ENCODE measurements around the gene ATG2A. TPM values are rescaled to one million over a fixed set of nuclear protein-coding genes. Genes with fewer than 3 reads are reported as not detected.

Gene ATG2A
- total and polyA plus RNA-seq, 4 experiments from 2014 or later: 4.1 to 47.3 (median 26.0) TPM

DNA sequence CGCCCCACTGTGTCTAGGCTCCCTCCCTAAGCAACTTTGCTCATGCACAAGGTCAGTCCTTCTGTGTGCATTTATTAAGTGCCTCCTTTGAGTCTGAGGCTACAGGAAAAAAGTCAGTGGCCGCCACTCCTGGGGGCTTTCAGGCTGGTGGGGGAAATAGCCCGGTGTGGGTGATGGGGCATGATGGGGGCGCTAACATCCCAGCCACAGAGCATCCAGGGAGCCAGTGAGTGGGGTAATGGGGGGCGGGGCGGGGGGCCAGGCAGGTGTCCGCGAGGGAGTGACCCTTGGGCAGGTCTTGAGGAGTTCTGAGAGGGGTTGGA, 28.6 kb downstream of the ATG2A start:
- CTCF ChIA-PET (ENCODE audit: partially characterized antibody): interaction anchor here (0.6 to 29.4 kb wide), 12 partner anchors 8 to 352 kb away, joined by 3 to 1245 read pairs (median 4); partner anchors contain the start of genes CDC42BPG, EHD1 and MEN1
- no peaks in the 10 kb centered on the region for H3K36me3 Mint-ChIP-seq

GRCh38 chr11:64887757-64888405, 29.1 kb downstream of the ATG2A start:
- peak overlapping the region in 1 of 2 donors; percentile 19 for H3K4me3 ChIP-seq (ENCODE audit: low read length in 2 of 2)
- POLR2A ChIA-PET (ENCODE audit: partially characterized antibody): interaction anchor here (0.6 to 31.5 kb wide), 8 partner anchors 11 to 196 kb away, joined by 3 to 2105 read pairs (median 4); partner anchors contain the start of genes CDC42BPG, CDCA5, EHD1 and RASGRP2
- H3K27me3 ChIP-seq (ENCODE audit: insufficient read depth, low read length): no peaks in the 10 kb centered on the region
- intact Hi-C loops (cut with micrococcal nuclease): loop anchor here (1.0 kb wide), 2 partner anchors 10 to 41 kb away; partner anchors contain the start of gene EHD1
- Mint-ChIP-seq H3K9me3 (peaks cover 0 to 3% (median 0%) of the 10 kb centered on the region in 8 donors), H3K27me3 (no peaks in the 10 kb centered on the region), H3K27ac (peak overlapping the region; percentile 54 to 94 (median 89)), H3K4me3 (peak overlapping the region; percentile 68 to 88 (median 82)), H3K36me3 (no peaks in the 10 kb centered on the region), H3K4me1 (peaks cover 17 to 42% (median 24%) of the 10 kb centered on the region in 4 donors)
- no peaks in the 10 kb centered on the region for H3K9me3 ChIP-seq (ENCODE audit: control insufficient read depth in 1 of 2, low read length in 2 of 2)
- H3K36me3 ChIP-seq (ENCODE audit: insufficient read depth, low read length): no peaks in the 10 kb centered on the region
- CTCF ChIA-PET (ENCODE audit: partially characterized antibody): interaction anchor here (0.6 to 29.4 kb wide), 12 partner anchors 9 to 353 kb away, joined by 3 to 1245 read pairs (median 4); partner anchors contain the start of genes CDC42BPG, EHD1 and MEN1
- H3K27ac ChIP-seq (ENCODE audit: low read depth, low read length): peak overlapping the region; percentile 45
- H3K4me1 ChIP-seq (ENCODE audit: insufficient read depth, low read length): peaks cover 33% of the 10 kb centered on the region
- DNase-seq: peak; percentile 74 to 86 (median 83)

More for the DNA sequence above, 28.6 kb downstream of the ATG2A start:
- Histone ChIP-seq H3K27me3 (ENCODE audit: insufficient read depth, low read length) (no peaks in the 10 kb centered on the region), H3K9me3 (ENCODE audit: control insufficient read depth in 1 of 2, low read length in 2 of 2) (no peaks in the 10 kb centered on the region), H3K4me1 (ENCODE audit: insufficient read depth, low read length) (peaks cover 33% of the 10 kb centered on the region), H3K36me3 (ENCODE audit: insufficient read depth, low read length) (no peaks in the 10 kb centered on the region), H3K4me3 (ENCODE audit: low read length in 2 of 2) (peak overlapping the region in 1 of 2 donors; percentile 19), H3K27ac (ENCODE audit: low read depth, low read length) (peak overlapping the region; percentile 45)
- DNase-seq: no peak
- POLR2A ChIA-PET (ENCODE audit: partially characterized antibody): interaction anchor here (0.6 to 31.5 kb wide), 8 partner anchors 12 to 195 kb away, joined by 3 to 2105 read pairs (median 4); partner anchors contain the start of genes CDC42BPG, CDCA5, EHD1 and RASGRP2
- no peaks in the 10 kb centered on the region for H3K27me3 Mint-ChIP-seq
- intact Hi-C loops (cut with micrococcal nuclease): loop anchor here (1.0 kb wide), 2 partner anchors 10 to 41 kb away; partner anchors contain the start of gene EHD1
- peaks cover 0 to 3% (median 0%) of the 10 kb centered on the region in 8 donors for H3K9me3 Mint-ChIP-seq
- peak overlapping the region in 7 of 8 donors; percentile 71 to 88 (median 84) for H3K4me3 Mint-ChIP-seq
- H3K27ac Mint-ChIP-seq: peak overlapping the region in 6 of 7 donors; percentile 54 to 94 (median 88)
- H3K4me1 Mint-ChIP-seq: peaks cover 17 to 39% (median 24%) of the 10 kb centered on the region in 4 donors

DNA sequence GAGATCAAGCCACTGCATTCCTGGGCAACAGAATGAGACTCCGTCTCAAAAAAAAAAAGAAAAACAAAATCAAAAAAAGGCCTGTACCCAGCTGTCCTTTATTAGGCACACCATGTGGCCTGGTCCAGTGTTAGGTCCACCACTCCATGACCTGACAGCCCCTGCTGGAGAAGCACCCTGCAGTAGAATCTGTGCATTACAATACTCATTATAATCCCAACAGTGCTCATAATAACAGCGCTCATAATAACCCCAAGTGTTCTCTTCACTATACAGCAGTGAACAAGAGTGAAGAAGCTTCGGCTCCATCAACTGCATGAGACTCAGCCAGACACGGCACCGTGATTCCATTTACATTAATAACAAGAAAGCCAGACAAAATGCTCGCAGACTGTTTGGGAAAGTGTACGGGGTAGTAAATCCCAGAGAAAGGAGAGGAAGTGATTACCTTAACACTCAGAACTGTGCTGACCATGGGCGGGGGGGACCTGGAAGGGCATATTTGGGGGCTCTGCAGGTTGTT, 29.7 kb downstream of the ATG2A start:
- CTCF ChIA-PET (ENCODE audit: partially characterized antibody): interaction anchor here (1.8 to 29.4 kb wide), 3 partner anchors 10 to 77 kb away, joined by 5 to 1245 read pairs (median 39); partner anchors contain the start of genes CDC42BPG, EHD1 and MEN1
- no peaks in the 10 kb centered on the region for H3K36me3 ChIP-seq (ENCODE audit: insufficient read depth, low read length)
- H3K27me3 ChIP-seq (ENCODE audit: insufficient read depth, low read length): no peaks in the 10 kb centered on the region
- DNase-seq: no peak
- peaks cover 0 to 3% (median 0%) of the 10 kb centered on the region in 8 donors for H3K9me3 Mint-ChIP-seq
- no peaks in the 10 kb centered on the region for H3K36me3 Mint-ChIP-seq
- no peak overlapping the region for H3K4me3 ChIP-seq (ENCODE audit: low read length in 2 of 2)
- H3K27ac ChIP-seq (ENCODE audit: low read depth, low read length): peak overlapping the region; percentile 45
- intact Hi-C loops (cut with micrococcal nuclease): no loop called here
- H3K4me1 ChIP-seq (ENCODE audit: insufficient read depth, low read length): peaks cover 33% of the 10 kb centered on the region
- peak overlapping the region in 4 of 8 donors; percentile 33 to 61 (median 48) for H3K4me3 Mint-ChIP-seq
- peak overlapping the region; percentile 13 to 92 (median 58) for H3K27ac Mint-ChIP-seq
- no peaks in the 10 kb centered on the region for H3K9me3 ChIP-seq (ENCODE audit: control insufficient read depth in 1 of 2, low read length in 2 of 2)
- H3K4me1 Mint-ChIP-seq: peaks cover 17 to 42% (median 24%) of the 10 kb centered on the region in 4 donors
- POLR2A ChIA-PET (ENCODE audit: partially characterized antibody): interaction anchor here (4.4 to 31.5 kb wide), 3 partner anchors 10 to 31 kb away, joined by 25 to 2105 read pairs (median 66); partner anchors contain the start of genes CDC42BPG and EHD1
- no peaks in the 10 kb centered on the region for H3K27me3 Mint-ChIP-seq

- Histone ChIP-seq H3K27ac (ENCODE audit: low read depth, low read length) (peak overlapping the region; percentile 21), H3K27me3 (ENCODE audit: insufficient read depth, low read length) (no peaks in the 10 kb centered on the region), H3K9me3 (ENCODE audit: control insufficient read depth in 1 of 2, low read length in 2 of 2) (no peaks in the 10 kb centered on the region), H3K4me1 (ENCODE audit: insufficient read depth, low read length) (peaks cover 44% of the 10 kb centered on the region), H3K36me3 (ENCODE audit: insufficient read depth, low read length) (no peaks in the 10 kb centered on the region), H3K4me3 (ENCODE audit: low read length in 2 of 2) (no peak overlapping the region)
- intact Hi-C loops (cut with micrococcal nuclease): no loop called here
- H3K9me3 Mint-ChIP-seq: peaks cover 0 to 3% (median 0%) of the 10 kb centered on the region in 8 donors
- ChIA-PET CTCF (ENCODE audit: partially characterized antibody) (interaction anchor here (1.3 to 29.4 kb wide), 4 partner anchors 8 to 97 kb away, joined by 3 to 1245 read pairs (median 7); partner anchors contain the start of gene CDC42BPG), POLR2A (ENCODE audit: partially characterized antibody) (interaction anchor here (0.6 to 31.5 kb wide), 10 partner anchors 10 to 1371 kb away, joined by 3 to 2105 read pairs (median 3); partner anchors contain the start of genes CDC42BPG, FAU, MRPL49 and SF1)
- peak overlapping the region in 4 of 8 donors; percentile 6 to 49 (median 47) for H3K4me3 Mint-ChIP-seq
- H3K27me3 Mint-ChIP-seq: no peaks in the 10 kb centered on the region
- H3K36me3 Mint-ChIP-seq: no peaks in the 10 kb centered on the region
- peaks cover 24 to 52% (median 31%) of the 10 kb centered on the region in 4 donors for H3K4me1 Mint-ChIP-seq
- DNase-seq: peak in 4 of 5 donors; percentile 47 to 84 (median 58)
- peak overlapping the region; percentile 44 to 90 (median 86) for H3K27ac Mint-ChIP-seq
Measured at GRCh38 chr11:64885367-64886286, 31.4 kb downstream of the ATG2A start.

GRCh38 chr11:64884019-64884418, 33.0 kb downstream of the ATG2A start:
- Histone ChIP-seq H3K9me3 (ENCODE audit: control insufficient read depth in 1 of 2, low read length in 2 of 2) (no peaks in the 10 kb centered on the region), H3K27ac (ENCODE audit: low read depth, low read length) (no peak overlapping the region), H3K4me3 (ENCODE audit: low read length in 2 of 2) (no peak overlapping the region), H3K36me3 (ENCODE audit: insufficient read depth, low read length) (no peaks in the 10 kb centered on the region), H3K27me3 (ENCODE audit: insufficient read depth, low read length) (no peaks in the 10 kb centered on the region), H3K4me1 (ENCODE audit: insufficient read depth, low read length) (peaks cover 60% of the 10 kb centered on the region)
- Mint-ChIP-seq H3K27ac (peak overlapping the region in 3 of 7 donors; percentile 14 to 58 (median 44)), H3K4me1 (peaks cover 38 to 68% (median 46%) of the 10 kb centered on the region in 4 donors), H3K4me3 (peak overlapping the region in 1 of 8 donors; percentile 29), H3K36me3 (no peaks in the 10 kb centered on the region), H3K27me3 (no peaks in the 10 kb centered on the region), H3K9me3 (peaks cover 0 to 2% (median 0%) of the 10 kb centered on the region in 8 donors)
- ChIA-PET POLR2A (ENCODE audit: partially characterized antibody) (interaction anchor here (1.5 to 31.5 kb wide), 3 partner anchors 11 to 212 kb away, joined by 3 to 2105 read pairs (median 4); partner anchors contain the start of genes CDC42BPG and VPS51), CTCF (ENCODE audit: partially characterized antibody) (interaction anchor here (1.2 to 29.4 kb wide), 3 partner anchors 10 to 28 kb away, joined by 4 to 1245 read pairs (median 7); partner anchors contain the start of gene CDC42BPG)
- DNase-seq: no peak
- intact Hi-C loops (cut with micrococcal nuclease): no loop called here

DNA sequence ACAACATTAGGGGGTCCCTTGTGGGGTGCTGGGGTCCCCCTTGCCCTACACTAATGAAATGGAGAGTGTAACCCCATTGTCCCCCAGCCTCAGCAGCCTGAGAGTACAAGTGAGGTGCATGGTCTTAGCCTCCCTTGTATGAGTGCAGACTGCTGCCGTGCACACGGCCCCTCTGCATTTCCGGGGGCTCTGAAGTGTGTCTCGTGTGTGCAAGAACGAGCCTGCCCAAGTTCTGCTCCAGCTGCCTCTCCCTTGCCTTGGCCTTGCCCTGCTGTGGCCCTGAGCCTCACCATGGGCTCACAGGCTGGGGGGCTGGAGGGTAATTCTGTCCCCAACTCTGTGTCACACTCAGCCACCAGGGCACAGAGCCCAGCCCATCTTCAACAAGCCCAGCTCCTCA, 33.4 kb downstream of the ATG2A start:
- no peak for DNase-seq
- Mint-ChIP-seq H3K27me3 (no peaks in the 10 kb centered on the region), H3K27ac (peak overlapping the region in 3 of 7 donors; percentile 14 to 58 (median 23)), H3K36me3 (peaks cover 0 to 1% of the 10 kb centered on the region in 2 donors), H3K4me3 (peak overlapping the region in 1 of 8 donors; percentile 29), H3K4me1 (peaks cover 40 to 73% (median 48%) of the 10 kb centered on the region in 4 donors), H3K9me3 (peaks cover 0 to 2% (median 0%) of the 10 kb centered on the region in 8 donors)
- H3K36me3 ChIP-seq (ENCODE audit: insufficient read depth, low read length): no peaks in the 10 kb centered on the region
- peaks cover 59% of the 10 kb centered on the region for H3K4me1 ChIP-seq (ENCODE audit: insufficient read depth, low read length)
- ChIA-PET CTCF (ENCODE audit: partially characterized antibody) (interaction anchor here (1.2 to 29.4 kb wide), 2 partner anchors 10 to 27 kb away, joined by 4 to 1245 read pairs; partner anchors contain the start of gene CDC42BPG), POLR2A (ENCODE audit: partially characterized antibody) (interaction anchor here (1.3 to 31.5 kb wide), 3 partner anchors 11 to 139 kb away, joined by 3 to 2105 read pairs (median 4); partner anchors contain the start of genes CDC42BPG and RASGRP2)
- intact Hi-C loops (cut with micrococcal nuclease): no loop called here
- no peak overlapping the region for H3K27ac ChIP-seq (ENCODE audit: low read depth, low read length)
- H3K9me3 ChIP-seq (ENCODE audit: control insufficient read depth in 1 of 2, low read length in 2 of 2): no peaks in the 10 kb centered on the region
- H3K27me3 ChIP-seq (ENCODE audit: insufficient read depth, low read length): no peaks in the 10 kb centered on the region
- no peak overlapping the region for H3K4me3 ChIP-seq (ENCODE audit: low read length in 2 of 2)
